ENCODE data around the gene FOXO6. TPM values are rescaled to one million over a fixed set of nuclear protein-coding genes. Genes with fewer than 3 reads are reported as not detected.

The FOXO6 gene
- total and polyA plus RNA-seq, 5 donors, result 1.1 to 7.0 (median 4.2) TPM

DNA sequence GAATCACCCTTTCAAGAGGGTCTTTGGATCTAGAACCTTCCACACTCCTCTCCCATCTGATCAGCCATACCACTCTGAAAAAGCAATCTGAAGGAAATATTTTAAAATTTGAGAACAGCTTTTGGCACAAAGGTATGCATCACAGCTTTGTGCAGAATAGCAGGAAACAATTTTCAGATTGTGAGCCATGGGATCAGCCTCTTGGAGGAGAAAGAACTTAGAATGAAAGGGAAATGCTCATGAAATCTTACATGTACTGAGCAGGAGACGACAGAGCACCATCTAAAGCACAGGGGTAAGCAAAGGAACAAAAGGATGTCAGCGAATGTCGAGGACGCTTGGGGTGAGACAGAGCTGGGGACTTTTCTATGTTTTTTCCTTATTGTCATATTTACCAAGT, 68.8 kb downstream of the FOXO6 start:
- intact Hi-C loops (cut with DNase I), result loop anchor here in 2 of 4 donors (5.0 kb wide), 1 partner anchor 163 kb away; no protein-coding TSS in a partner anchor
- WGBS, result 69% methylated on average over 4 of the region's 4 CpGs
- ATAC-seq (no peak), DNase-seq (no peak)
- no peaks in the 10 kb centered on the region for H3K9me3 ChIP-seq (ENCODE audit: control insufficient read depth, low read length)
- no peaks in the 10 kb centered on the region for H3K27me3 ChIP-seq (ENCODE audit: control insufficient read depth, insufficient read depth)
- H3K4me3 ChIP-seq (ENCODE audit: low read length), result no peak overlapping the region
- H3K27ac ChIP-seq (ENCODE audit: low read length), result no peak overlapping the region
- H3K4me1 ChIP-seq (ENCODE audit: control insufficient read depth, insufficient read depth, low read length), result peaks cover 16% of the 10 kb centered on the region

DNA sequence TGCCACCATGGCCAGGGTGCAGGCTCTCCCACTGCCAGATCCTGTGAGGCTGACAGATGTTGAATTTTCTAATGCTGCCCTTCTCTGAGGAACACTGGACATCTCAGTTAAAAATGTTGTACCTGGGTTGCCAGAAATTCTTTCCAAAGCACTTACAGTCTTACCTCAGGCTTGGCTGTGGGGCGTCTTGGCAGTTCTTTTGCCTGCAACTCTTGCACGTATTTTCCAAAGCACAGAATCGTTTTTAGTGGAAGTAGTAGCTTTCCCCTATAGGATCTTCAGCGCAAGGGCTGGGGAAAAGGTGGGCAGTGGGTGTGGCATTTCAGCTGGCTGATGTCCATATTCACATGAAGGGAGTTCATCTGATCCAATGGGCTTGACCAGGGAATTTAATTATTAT, 69.3 kb downstream of the FOXO6 start:
- intact Hi-C loops (cut with DNase I), result loop anchor here in 2 of 4 donors (5.0 kb wide), 1 partner anchor 163 kb away; no protein-coding TSS in a partner anchor

DNA sequence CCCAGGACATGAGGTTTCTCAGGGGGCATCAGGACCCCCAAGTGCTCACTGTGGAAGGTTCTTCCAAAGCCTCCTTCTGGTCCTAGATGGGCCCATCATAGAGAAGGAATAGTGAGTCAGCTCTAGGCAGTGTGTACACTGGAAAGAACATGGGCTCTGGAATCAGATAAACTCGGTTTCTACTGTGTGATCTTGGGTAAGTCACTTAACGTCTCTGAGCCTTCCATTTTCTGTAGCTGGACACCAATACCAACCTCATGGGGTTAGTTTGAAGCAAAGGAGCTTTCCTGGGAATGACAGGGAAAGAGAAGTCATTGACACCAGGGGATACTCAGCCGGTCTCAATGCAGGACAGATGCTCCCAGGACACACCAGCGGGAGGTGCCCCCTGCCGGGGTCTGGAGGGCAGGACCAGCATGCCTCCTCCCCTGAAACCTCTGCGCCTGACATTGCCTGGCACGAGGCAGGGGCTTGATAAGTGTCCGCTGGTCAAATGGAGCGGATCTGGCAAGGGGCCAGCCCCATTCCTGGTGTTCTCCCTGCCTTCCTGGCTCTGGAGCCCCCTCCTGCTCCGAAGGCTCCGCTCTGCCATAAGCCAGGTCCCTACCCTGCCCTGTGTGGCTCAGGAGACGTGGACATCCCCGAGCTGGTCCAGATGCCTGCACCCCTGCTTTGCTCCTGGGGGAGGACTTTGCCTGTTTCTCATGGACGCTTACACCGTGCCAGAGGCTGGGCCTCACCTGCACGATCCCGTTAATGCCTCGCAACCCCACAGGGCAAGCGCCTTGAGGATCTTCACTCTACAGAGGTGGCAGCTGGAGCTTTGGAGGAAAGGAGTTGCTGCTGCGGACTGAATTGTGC, 70.5 kb downstream of the FOXO6 start:
- no peak overlapping the region for H3K4me3 ChIP-seq (ENCODE audit: low read length)
- intact Hi-C loops (cut with DNase I), result loop anchor here in 2 of 4 donors (5.0 kb wide), 1 partner anchor 164 kb away; no protein-coding TSS in a partner anchor
- H3K27ac ChIP-seq (ENCODE audit: low read length), result peak overlapping the region; percentile 41
- H3K4me1 ChIP-seq (ENCODE audit: control insufficient read depth, insufficient read depth, low read length), result peaks cover 16% of the 10 kb centered on the region
- WGBS, result 62% methylated on average over 20 of the region's 20 CpGs
- H3K9me3 ChIP-seq (ENCODE audit: control insufficient read depth, low read length), result no peaks in the 10 kb centered on the region
- H3K27me3 ChIP-seq (ENCODE audit: control insufficient read depth, insufficient read depth), result no peaks in the 10 kb centered on the region
- peak; percentile 7 to 10 for ATAC-seq
- DNase-seq, result peak; percentile 42 to 84 (median 76)

More for the DNA sequence above, 69.3 kb downstream of the FOXO6 start:
- no peak overlapping the region for H3K27ac ChIP-seq (ENCODE audit: low read length)
- H3K27me3 ChIP-seq (ENCODE audit: control insufficient read depth, insufficient read depth), result no peaks in the 10 kb centered on the region
- ATAC-seq (no peak), DNase-seq (peak in 1 of 3 donors; percentile 44)
- 65% methylated on average over 4 of the region's 4 CpGs for WGBS
- H3K4me3 ChIP-seq (ENCODE audit: low read length), result no peak overlapping the region
- H3K9me3 ChIP-seq (ENCODE audit: control insufficient read depth, low read length), result no peaks in the 10 kb centered on the region
- peaks cover 16% of the 10 kb centered on the region for H3K4me1 ChIP-seq (ENCODE audit: control insufficient read depth, insufficient read depth, low read length)

Other genes with a start within 250 kb of the FOXO6 start
- gene SCMH1, start 119.1 kb upstream of the FOXO6 start, total RNA-seq, result 10 to 100 TPM; 50.2 to 66.5 (median 57.1) TPM
- gene SCMH1, start 119.1 kb upstream of the FOXO6 start, polyA plus RNA-seq, result 42.6 TPM
- gene EDN2, start 123.2 kb downstream of the FOXO6 start, total RNA-seq, result under 1 TPM; 0.31 to 0.56 (median 0.38) TPM
- 0.07 TPM for gene EDN2, start 123.2 kb downstream of the FOXO6 start, polyA plus RNA-seq